GM23338 (cell line): ENCODE data around the gene OR2J2.
"Not testable (repeated sequence)": the region's sequence is repeated elsewhere in the genome, so short reads cannot be mapped to it uniquely, and the experiment has no call there.

Source experiments
- CREB1 ChIP-seq: fragments of 250-450 bp; sonication (Bioruptor Pico); IDR thresholded peaks from 2 replicates; pipeline ENCODE4 v1.5.0; 2020; ENCODE audit warnings: low read depth, mild to moderate bottlenecking, moderate library complexity
- EZH2 ChIP-seq: fragments of 200-600 bp; sonication (generic); IDR thresholded peaks from one replicate; pipeline ENCODE4 v1.8.0; 2017; ENCODE audit warnings: antibody characterized with exemption, mild to moderate bottlenecking, low read depth; ENCODE audit not compliant: unreplicated experiment
- EZH2phosphoT487 ChIP-seq: fragments of 200-600 bp; sonication (generic); IDR thresholded peaks from one replicate; pipeline ENCODE4 v1.8.1; 2018; ENCODE audit warnings: antibody characterized with exemption; ENCODE audit not compliant: unreplicated experiment
- JUNB ChIP-seq: IDR thresholded peaks from one replicate; pipeline ENCODE4 v1.6.1; 2016; ENCODE audit warnings: antibody characterized with exemption; ENCODE audit not compliant: unreplicated experiment
- NANOG ChIP-seq: IDR thresholded peaks from 2 replicates; pipeline ENCODE4 v1.6.1; 2016; ENCODE audit warnings: antibody characterized with exemption, borderline replicate concordance
- POLR2AphosphoS5 ChIP-seq: IDR thresholded peaks from 2 replicates; pipeline ENCODE4 v1.6.1; 2016; ENCODE audit warnings: antibody characterized with exemption, low read depth
- STAT1 ChIP-seq: IDR thresholded peaks from one replicate; pipeline ENCODE4 v1.6.1; 2016; ENCODE audit warnings: antibody characterized with exemption; ENCODE audit not compliant: unreplicated experiment
- ZNF114 ChIP-seq: fragments of 250-450 bp; sonication (Bioruptor Pico); IDR thresholded peaks from 2 replicates; pipeline ENCODE4 v1.5.0; 2020; ENCODE audit warnings: mild to moderate bottlenecking, moderate library complexity
- ZNF331 ChIP-seq: fragments of 250-450 bp; sonication (Bioruptor Pico); IDR thresholded peaks from 2 replicates; pipeline ENCODE4 v1.5.0; 2020; ENCODE audit warnings: low read depth, mild to moderate bottlenecking, moderate library complexity
- TF ChIP-seq, protein P1 (sequence below), 2 experiments: fragments of 200-600 bp in 1 of 2; sonication (generic) in 1 of 2; conservative IDR thresholded peaks; 2 replicates each; pipeline versions ENCODE4 v1.5.1 to v1.6.1; 2016 to 2017; ENCODE audit warnings: antibody characterized with exemption in 2 of 2, low read depth in 2 of 2, mild to moderate bottlenecking in 2 of 2, moderate library complexity in 1 of 2
- TF ChIP-seq, protein P2 (sequence below): IDR thresholded peaks from one replicate; pipeline ENCODE4 v1.6.1; 2018; ENCODE audit warnings: antibody characterized with exemption; ENCODE audit not compliant: unreplicated experiment
- TF ChIP-seq, protein P3 (sequence below): fragments of 250-450 bp; sonication (Bioruptor Pico); IDR thresholded peaks from 2 replicates; pipeline ENCODE4 v1.5.0; 2020; ENCODE audit warnings: mild to moderate bottlenecking, moderate library complexity
- TF ChIP-seq, protein P4 (sequence below): IDR thresholded peaks from 2 replicates; pipeline ENCODE4 v1.6.1; 2016; ENCODE audit warnings: antibody characterized with exemption

DNA sequence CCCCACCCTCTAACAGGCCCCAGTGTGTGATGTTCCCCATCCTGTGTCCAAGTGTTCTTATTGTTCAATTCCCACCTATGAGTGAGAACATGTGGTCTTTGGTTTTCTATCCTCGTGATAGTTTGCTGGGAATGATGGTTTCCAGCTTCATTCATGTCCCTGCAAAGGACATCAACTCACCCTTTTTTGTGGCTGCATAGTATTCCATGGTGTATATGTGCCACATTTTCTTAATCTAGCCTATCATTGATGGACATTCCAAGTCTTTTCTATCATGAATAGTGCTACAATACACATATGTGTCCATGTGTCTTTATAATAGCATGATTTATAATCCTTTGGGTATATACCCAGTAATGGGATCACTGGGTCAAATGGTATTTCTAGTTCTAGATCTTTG is 15.5 kb upstream of the OR2J2 start:
- not testable (repeated sequence) for TF ChIP-seq JUNB; POLR2AphosphoS5; EZH2phosphoT487; STAT1; EZH2; CREB1 (CRISPR knock-in tag); NANOG; ZNF114 (CRISPR knock-in tag); ZNF331 (CRISPR knock-in tag)
- TF ChIP-seq, protein P1, sequence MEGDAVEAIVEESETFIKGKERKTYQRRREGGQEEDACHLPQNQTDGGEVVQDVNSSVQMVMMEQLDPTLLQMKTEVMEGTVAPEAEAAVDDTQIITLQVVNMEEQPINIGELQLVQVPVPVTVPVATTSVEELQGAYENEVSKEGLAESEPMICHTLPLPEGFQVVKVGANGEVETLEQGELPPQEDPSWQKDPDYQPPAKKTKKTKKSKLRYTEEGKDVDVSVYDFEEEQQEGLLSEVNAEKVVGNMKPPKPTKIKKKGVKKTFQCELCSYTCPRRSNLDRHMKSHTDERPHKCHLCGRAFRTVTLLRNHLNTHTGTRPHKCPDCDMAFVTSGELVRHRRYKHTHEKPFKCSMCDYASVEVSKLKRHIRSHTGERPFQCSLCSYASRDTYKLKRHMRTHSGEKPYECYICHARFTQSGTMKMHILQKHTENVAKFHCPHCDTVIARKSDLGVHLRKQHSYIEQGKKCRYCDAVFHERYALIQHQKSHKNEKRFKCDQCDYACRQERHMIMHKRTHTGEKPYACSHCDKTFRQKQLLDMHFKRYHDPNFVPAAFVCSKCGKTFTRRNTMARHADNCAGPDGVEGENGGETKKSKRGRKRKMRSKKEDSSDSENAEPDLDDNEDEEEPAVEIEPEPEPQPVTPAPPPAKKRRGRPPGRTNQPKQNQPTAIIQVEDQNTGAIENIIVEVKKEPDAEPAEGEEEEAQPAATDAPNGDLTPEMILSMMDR (conservative IDR thresholded peaks at IDR 0.05; ENCODE audit: low read depth in 2 of 2): not testable (repeated sequence)
- TF ChIP-seq, protein P2, sequence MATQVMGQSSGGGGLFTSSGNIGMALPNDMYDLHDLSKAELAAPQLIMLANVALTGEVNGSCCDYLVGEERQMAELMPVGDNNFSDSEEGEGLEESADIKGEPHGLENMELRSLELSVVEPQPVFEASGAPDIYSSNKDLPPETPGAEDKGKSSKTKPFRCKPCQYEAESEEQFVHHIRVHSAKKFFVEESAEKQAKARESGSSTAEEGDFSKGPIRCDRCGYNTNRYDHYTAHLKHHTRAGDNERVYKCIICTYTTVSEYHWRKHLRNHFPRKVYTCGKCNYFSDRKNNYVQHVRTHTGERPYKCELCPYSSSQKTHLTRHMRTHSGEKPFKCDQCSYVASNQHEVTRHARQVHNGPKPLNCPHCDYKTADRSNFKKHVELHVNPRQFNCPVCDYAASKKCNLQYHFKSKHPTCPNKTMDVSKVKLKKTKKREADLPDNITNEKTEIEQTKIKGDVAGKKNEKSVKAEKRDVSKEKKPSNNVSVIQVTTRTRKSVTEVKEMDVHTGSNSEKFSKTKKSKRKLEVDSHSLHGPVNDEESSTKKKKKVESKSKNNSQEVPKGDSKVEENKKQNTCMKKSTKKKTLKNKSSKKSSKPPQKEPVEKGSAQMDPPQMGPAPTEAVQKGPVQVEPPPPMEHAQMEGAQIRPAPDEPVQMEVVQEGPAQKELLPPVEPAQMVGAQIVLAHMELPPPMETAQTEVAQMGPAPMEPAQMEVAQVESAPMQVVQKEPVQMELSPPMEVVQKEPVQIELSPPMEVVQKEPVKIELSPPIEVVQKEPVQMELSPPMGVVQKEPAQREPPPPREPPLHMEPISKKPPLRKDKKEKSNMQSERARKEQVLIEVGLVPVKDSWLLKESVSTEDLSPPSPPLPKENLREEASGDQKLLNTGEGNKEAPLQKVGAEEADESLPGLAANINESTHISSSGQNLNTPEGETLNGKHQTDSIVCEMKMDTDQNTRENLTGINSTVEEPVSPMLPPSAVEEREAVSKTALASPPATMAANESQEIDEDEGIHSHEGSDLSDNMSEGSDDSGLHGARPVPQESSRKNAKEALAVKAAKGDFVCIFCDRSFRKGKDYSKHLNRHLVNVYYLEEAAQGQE: not testable (repeated sequence)
- TF ChIP-seq, protein P3, sequence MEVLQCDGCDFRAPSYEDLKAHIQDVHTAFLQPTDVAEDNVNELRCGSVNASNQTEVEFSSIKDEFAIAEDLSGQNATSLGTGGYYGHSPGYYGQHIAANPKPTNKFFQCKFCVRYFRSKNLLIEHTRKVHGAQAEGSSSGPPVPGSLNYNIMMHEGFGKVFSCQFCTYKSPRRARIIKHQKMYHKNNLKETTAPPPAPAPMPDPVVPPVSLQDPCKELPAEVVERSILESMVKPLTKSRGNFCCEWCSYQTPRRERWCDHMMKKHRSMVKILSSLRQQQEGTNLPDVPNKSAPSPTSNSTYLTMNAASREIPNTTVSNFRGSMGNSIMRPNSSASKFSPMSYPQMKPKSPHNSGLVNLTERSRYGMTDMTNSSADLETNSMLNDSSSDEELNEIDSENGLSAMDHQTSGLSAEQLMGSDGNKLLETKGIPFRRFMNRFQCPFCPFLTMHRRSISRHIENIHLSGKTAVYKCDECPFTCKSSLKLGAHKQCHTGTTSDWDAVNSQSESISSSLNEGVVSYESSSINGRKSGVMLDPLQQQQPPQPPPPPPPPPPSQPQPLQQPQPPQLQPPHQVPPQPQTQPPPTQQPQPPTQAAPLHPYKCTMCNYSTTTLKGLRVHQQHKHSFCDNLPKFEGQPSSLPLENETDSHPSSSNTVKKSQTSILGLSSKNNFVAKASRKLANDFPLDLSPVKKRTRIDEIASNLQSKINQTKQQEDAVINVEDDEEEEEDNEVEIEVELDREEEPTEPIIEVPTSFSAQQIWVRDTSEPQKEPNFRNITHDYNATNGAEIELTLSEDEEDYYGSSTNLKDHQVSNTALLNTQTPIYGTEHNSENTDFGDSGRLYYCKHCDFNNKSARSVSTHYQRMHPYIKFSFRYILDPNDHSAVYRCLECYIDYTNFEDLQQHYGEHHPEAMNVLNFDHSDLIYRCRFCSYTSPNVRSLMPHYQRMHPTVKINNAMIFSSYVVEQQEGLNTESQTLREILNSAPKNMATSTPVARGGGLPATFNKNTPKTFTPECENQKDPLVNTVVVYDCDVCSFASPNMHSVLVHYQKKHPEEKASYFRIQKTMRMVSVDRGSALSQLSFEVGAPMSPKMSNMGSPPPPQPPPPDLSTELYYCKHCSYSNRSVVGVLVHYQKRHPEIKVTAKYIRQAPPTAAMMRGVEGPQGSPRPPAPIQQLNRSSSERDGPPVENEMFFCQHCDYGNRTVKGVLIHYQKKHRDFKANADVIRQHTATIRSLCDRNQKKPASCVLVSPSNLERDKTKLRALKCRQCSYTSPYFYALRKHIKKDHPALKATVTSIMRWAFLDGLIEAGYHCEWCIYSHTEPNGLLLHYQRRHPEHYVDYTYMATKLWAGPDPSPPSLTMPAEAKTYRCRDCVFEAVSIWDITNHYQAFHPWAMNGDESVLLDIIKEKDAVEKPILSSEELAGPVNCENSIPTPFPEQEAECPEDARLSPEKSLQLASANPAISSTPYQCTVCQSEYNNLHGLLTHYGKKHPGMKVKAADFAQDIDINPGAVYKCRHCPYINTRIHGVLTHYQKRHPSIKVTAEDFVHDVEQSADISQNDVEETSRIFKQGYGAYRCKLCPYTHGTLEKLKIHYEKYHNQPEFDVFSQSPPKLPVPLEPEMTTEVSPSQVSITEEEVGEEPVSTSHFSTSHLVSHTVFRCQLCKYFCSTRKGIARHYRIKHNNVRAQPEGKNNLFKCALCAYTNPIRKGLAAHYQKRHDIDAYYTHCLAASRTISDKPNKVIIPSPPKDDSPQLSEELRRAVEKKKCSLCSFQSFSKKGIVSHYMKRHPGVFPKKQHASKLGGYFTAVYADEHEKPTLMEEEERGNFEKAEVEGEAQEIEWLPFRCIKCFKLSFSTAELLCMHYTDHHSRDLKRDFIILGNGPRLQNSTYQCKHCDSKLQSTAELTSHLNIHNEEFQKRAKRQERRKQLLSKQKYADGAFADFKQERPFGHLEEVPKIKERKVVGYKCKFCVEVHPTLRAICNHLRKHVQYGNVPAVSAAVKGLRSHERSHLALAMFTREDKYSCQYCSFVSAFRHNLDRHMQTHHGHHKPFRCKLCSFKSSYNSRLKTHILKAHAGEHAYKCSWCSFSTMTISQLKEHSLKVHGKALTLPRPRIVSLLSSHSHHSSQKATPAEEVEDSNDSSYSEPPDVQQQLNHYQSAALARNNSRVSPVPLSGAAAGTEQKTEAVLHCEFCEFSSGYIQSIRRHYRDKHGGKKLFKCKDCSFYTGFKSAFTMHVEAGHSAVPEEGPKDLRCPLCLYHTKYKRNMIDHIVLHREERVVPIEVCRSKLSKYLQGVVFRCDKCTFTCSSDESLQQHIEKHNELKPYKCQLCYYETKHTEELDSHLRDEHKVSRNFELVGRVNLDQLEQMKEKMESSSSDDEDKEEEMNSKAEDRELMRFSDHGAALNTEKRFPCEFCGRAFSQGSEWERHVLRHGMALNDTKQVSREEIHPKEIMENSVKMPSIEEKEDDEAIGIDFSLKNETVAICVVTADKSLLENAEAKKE (CRISPR knock-in tag): not testable (repeated sequence)
- TF ChIP-seq, protein P4, sequence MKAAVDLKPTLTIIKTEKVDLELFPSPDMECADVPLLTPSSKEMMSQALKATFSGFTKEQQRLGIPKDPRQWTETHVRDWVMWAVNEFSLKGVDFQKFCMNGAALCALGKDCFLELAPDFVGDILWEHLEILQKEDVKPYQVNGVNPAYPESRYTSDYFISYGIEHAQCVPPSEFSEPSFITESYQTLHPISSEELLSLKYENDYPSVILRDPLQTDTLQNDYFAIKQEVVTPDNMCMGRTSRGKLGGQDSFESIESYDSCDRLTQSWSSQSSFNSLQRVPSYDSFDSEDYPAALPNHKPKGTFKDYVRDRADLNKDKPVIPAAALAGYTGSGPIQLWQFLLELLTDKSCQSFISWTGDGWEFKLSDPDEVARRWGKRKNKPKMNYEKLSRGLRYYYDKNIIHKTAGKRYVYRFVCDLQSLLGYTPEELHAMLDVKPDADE: not testable (repeated sequence)
